ENCODE data around the gene ZNF134.

- TF ChIP-seq CTCF (IDR thresholded peaks at IDR 0.05) = no peak
- no peak for TF ChIP-seq SIN3A (IDR thresholded peaks at IDR 0.05; ENCODE audit: borderline replicate concordance, insufficient read depth, low read depth, low read length)
Observed at GRCh38 chr19:57656346-57656745, 42.3 kb downstream of the ZNF134 start.

Data from Panc1 (cell line).